Activated gamma-delta T cell treated with anti-CD3 and anti-CD28 coated beads, Interleukin-2, amount 50 U/mL, for 16 hours (primary cell): Measurements from ENCODE around the gene CXorf66.
"Not testable (repeated sequence)": the region's sequence is repeated elsewhere in the genome, so short reads cannot be mapped to it uniquely, and the experiment has no call there.

Source experiments
- DNase-seq: peaks from one replicate; pipeline ENCODE4 v3.0.0-alpha.2; 2020; ENCODE audit warnings: low read depth

CXorf66 gene

DNA sequence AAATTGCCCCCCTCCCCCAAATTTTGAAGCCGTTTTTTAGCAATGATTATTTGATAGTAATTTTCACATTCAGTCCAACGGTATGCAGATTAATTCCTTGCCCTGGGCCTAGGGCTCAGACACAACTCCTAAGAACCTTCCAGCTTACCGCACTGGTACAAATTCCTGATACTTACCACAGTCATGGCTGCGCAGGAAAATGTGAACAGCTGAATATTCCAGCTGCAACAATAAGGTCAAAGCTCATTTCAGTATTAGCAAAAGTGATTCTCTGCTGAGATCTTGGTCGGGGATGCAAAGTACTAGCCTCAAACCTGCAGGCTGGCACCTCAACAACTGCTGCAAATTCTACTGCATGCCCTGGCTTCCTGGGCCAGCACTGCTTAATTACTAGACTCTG lies 35.4 kb downstream of the CXorf66 start:
- no peak for DNase-seq

DNA sequence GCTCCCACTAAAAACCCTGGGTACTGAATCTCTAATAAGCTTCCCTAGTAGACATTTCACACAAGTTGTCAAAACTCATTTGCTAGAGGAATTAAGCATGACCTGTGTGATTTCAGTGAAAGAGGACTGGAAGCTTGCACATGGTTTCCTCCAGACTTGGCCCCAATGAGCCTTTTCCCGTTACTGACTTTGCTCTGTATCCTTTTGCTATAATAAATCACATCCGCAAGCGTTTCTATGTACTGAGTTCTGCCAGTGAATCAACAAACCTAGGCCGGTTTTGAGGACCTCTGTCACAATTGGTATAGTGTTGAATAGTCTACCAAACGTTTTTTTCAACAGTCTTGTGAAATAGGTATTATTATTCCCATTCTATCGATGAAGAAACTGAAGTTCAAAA lies 40.6 kb downstream of the CXorf66 start:
- DNase-seq: no peak

- DNase-seq: no peak
Measured at GRCh38 chrX:139924069-139924695, 41.1 kb downstream of the CXorf66 start.

DNA sequence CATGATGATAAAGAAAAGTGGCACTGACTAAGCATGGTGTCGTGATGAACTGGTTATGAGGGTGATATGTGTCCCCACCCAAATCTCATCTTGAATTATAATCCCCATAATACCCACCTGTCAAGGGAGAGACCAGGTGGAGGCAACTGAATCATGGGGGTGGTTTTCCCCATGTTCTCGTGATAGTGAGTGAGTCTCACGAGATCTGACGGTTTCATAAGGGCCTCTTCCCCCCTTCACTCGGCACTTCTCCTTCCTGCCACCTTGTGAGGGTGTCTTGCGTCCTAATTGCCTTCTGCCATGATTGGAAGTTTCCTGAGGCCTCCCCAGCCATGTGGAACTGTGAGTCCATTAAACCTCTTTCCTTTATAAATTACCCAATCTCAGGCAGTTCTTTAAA lies 44.2 kb downstream of the CXorf66 start:
- not testable (repeated sequence) for DNase-seq

GRCh38 chrX:139920316-139920715 lies 45.0 kb downstream of the CXorf66 start:
- no peak for DNase-seq

DNA sequence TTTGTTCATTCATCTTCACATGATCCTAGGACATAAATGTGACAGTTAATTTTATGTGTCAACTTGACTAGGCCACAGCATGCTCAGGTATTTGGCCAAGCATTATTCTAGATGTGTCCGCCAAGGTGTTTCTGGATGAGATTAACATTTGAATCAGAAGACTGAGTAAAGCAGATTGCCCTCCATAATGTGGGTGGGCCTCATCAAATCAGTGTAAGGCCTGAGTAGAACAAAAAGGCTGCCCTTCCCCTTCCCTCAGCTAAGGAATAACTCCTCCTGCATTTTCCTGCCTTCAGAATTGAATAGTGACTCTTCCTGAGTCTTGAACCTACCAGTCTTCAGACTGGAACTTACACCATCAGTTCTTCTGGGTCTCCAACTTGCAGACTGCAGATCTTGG lies 50.9 kb downstream of the CXorf66 start:
- no peak for DNase-seq

- no peak for DNase-seq
Measured at GRCh38 chrX:139909712-139910111, 55.6 kb downstream of the CXorf66 start.

- DNase-seq: no peak
Measured at GRCh38 chrX:139907078-139907477, 58.2 kb downstream of the CXorf66 start.

- no peak for DNase-seq
Measured at GRCh38 chrX:139905743-139906142, 59.6 kb downstream of the CXorf66 start.
